Measurements from ENCODE around the gene CHST9.
"Not testable (repeated sequence)": the region's sequence is repeated elsewhere in the genome, so short reads cannot be mapped to it uniquely, and the experiment has no call there.

CHST9 gene

GRCh38 chr18:26976206-26976605 is 208.9 kb downstream of the CHST9 start:
- Histone ChIP-seq H3K4me3 (ENCODE audit: low read depth, low read length) (no peak overlapping the region), H3K27ac (ENCODE audit: low read depth, low read length) (no peak overlapping the region), H3K36me3 (ENCODE audit: insufficient read depth, low read length) (no peaks in the 10 kb centered on the region), H3K79me2 (ENCODE audit: control insufficient read depth, insufficient read depth, low read length, unreplicated experiment) (no peaks in the 10 kb centered on the region), H2AFZ (ENCODE audit: low read length, unreplicated experiment) (no peak overlapping the region), H3K27me3 (ENCODE audit: insufficient read depth, low read length) (no peaks in the 10 kb centered on the region), H3K4me1 (ENCODE audit: control insufficient read depth, insufficient read depth, low read length, unreplicated experiment) (no peaks in the 10 kb centered on the region)

- not testable (repeated sequence) for H3K27ac ChIP-seq (ENCODE audit: low read depth, low read length); H2AFZ ChIP-seq (ENCODE audit: low read length, unreplicated experiment); H3K4me3 ChIP-seq (ENCODE audit: low read depth, low read length); H3K79me2 ChIP-seq (ENCODE audit: control insufficient read depth, insufficient read depth, low read length, unreplicated experiment); H3K36me3 ChIP-seq (ENCODE audit: insufficient read depth, low read length); H3K27me3 ChIP-seq (ENCODE audit: insufficient read depth, low read length); H3K4me1 ChIP-seq (ENCODE audit: control insufficient read depth, insufficient read depth, low read length, unreplicated experiment)
Observed at GRCh38 chr18:26972549-26972948, 212.6 kb downstream of the CHST9 start.

- Histone ChIP-seq H3K27ac (ENCODE audit: low read depth, low read length) (no peak overlapping the region), H3K4me1 (ENCODE audit: control insufficient read depth, insufficient read depth, low read length, unreplicated experiment) (no peaks in the 10 kb centered on the region), H3K36me3 (ENCODE audit: insufficient read depth, low read length) (no peaks in the 10 kb centered on the region), H3K79me2 (ENCODE audit: control insufficient read depth, insufficient read depth, low read length, unreplicated experiment) (no peaks in the 10 kb centered on the region), H3K4me3 (ENCODE audit: low read depth, low read length) (no peak overlapping the region), H3K27me3 (ENCODE audit: insufficient read depth, low read length) (no peaks in the 10 kb centered on the region), H2AFZ (ENCODE audit: low read length, unreplicated experiment) (no peak overlapping the region)
Observed at GRCh38 chr18:26971409-26971808, 213.7 kb downstream of the CHST9 start.

- no peaks in the 10 kb centered on the region for H3K27me3 ChIP-seq (ENCODE audit: insufficient read depth, low read length)
- no peak overlapping the region for H3K27ac ChIP-seq (ENCODE audit: low read depth, low read length)
- H3K4me3 ChIP-seq (ENCODE audit: low read depth, low read length): no peak overlapping the region
- H2AFZ ChIP-seq (ENCODE audit: low read length, unreplicated experiment): no peak overlapping the region
- H3K36me3 ChIP-seq (ENCODE audit: insufficient read depth, low read length): no peaks in the 10 kb centered on the region
- no peaks in the 10 kb centered on the region for H3K79me2 ChIP-seq (ENCODE audit: control insufficient read depth, insufficient read depth, low read length, unreplicated experiment)
- no peaks in the 10 kb centered on the region for H3K4me1 ChIP-seq (ENCODE audit: control insufficient read depth, insufficient read depth, low read length, unreplicated experiment)
Observed at GRCh38 chr18:26970637-26971036, 214.5 kb downstream of the CHST9 start.

- no peaks in the 10 kb centered on the region for H3K79me2 ChIP-seq (ENCODE audit: control insufficient read depth, insufficient read depth, low read length, unreplicated experiment)
- H3K4me3 ChIP-seq (ENCODE audit: low read depth, low read length): no peak overlapping the region
- H3K27me3 ChIP-seq (ENCODE audit: insufficient read depth, low read length): no peaks in the 10 kb centered on the region
- H2AFZ ChIP-seq (ENCODE audit: low read length, unreplicated experiment): no peak overlapping the region
- H3K27ac ChIP-seq (ENCODE audit: low read depth, low read length): no peak overlapping the region
- H3K4me1 ChIP-seq (ENCODE audit: control insufficient read depth, insufficient read depth, low read length, unreplicated experiment): no peaks in the 10 kb centered on the region
- no peaks in the 10 kb centered on the region for H3K36me3 ChIP-seq (ENCODE audit: insufficient read depth, low read length)
Observed at GRCh38 chr18:26965206-26965605, 219.9 kb downstream of the CHST9 start.

GRCh38 chr18:26963292-26963691 is 221.8 kb downstream of the CHST9 start:
- H3K79me2 ChIP-seq (ENCODE audit: control insufficient read depth, insufficient read depth, low read length, unreplicated experiment): no peaks in the 10 kb centered on the region
- H3K36me3 ChIP-seq (ENCODE audit: insufficient read depth, low read length): no peaks in the 10 kb centered on the region
- H3K27me3 ChIP-seq (ENCODE audit: insufficient read depth, low read length): no peaks in the 10 kb centered on the region
- no peak overlapping the region for H3K27ac ChIP-seq (ENCODE audit: low read depth, low read length)
- no peak overlapping the region for H2AFZ ChIP-seq (ENCODE audit: low read length, unreplicated experiment)
- no peaks in the 10 kb centered on the region for H3K4me1 ChIP-seq (ENCODE audit: control insufficient read depth, insufficient read depth, low read length, unreplicated experiment)
- no peak overlapping the region for H3K4me3 ChIP-seq (ENCODE audit: low read depth, low read length)

GRCh38 chr18:26961839-26962238 is 223.3 kb downstream of the CHST9 start:
- Histone ChIP-seq H3K4me3 (ENCODE audit: low read depth, low read length) (no peak overlapping the region), H2AFZ (ENCODE audit: low read length, unreplicated experiment) (no peak overlapping the region), H3K79me2 (ENCODE audit: control insufficient read depth, insufficient read depth, low read length, unreplicated experiment) (no peaks in the 10 kb centered on the region), H3K27me3 (ENCODE audit: insufficient read depth, low read length) (no peaks in the 10 kb centered on the region), H3K36me3 (ENCODE audit: insufficient read depth, low read length) (no peaks in the 10 kb centered on the region), H3K27ac (ENCODE audit: low read depth, low read length) (no peak overlapping the region), H3K4me1 (ENCODE audit: control insufficient read depth, insufficient read depth, low read length, unreplicated experiment) (no peaks in the 10 kb centered on the region)

GRCh38 chr18:26960911-26961310 is 224.2 kb downstream of the CHST9 start:
- no peaks in the 10 kb centered on the region for H3K27me3 ChIP-seq (ENCODE audit: insufficient read depth, low read length)
- H3K79me2 ChIP-seq (ENCODE audit: control insufficient read depth, insufficient read depth, low read length, unreplicated experiment): no peaks in the 10 kb centered on the region
- H3K36me3 ChIP-seq (ENCODE audit: insufficient read depth, low read length): no peaks in the 10 kb centered on the region

GRCh38 chr18:26956863-26957262 is 228.2 kb downstream of the CHST9 start:
- Histone ChIP-seq H3K79me2 (ENCODE audit: control insufficient read depth, insufficient read depth, low read length, unreplicated experiment) (no peaks in the 10 kb centered on the region), H2AFZ (ENCODE audit: low read length, unreplicated experiment) (no peak overlapping the region), H3K4me1 (ENCODE audit: control insufficient read depth, insufficient read depth, low read length, unreplicated experiment) (no peaks in the 10 kb centered on the region), H3K4me3 (ENCODE audit: low read depth, low read length) (no peak overlapping the region), H3K27ac (ENCODE audit: low read depth, low read length) (no peak overlapping the region), H3K36me3 (ENCODE audit: insufficient read depth, low read length) (no peaks in the 10 kb centered on the region), H3K27me3 (ENCODE audit: insufficient read depth, low read length) (no peaks in the 10 kb centered on the region)

More at GRCh38 chr18:26960911-26961310, 224.2 kb downstream of the CHST9 start:
- Histone ChIP-seq H3K27ac (ENCODE audit: low read depth, low read length) (no peak overlapping the region), H3K4me3 (ENCODE audit: low read depth, low read length) (no peak overlapping the region), H3K4me1 (ENCODE audit: control insufficient read depth, insufficient read depth, low read length, unreplicated experiment) (no peaks in the 10 kb centered on the region), H2AFZ (ENCODE audit: low read length, unreplicated experiment) (no peak overlapping the region)

- Histone ChIP-seq H3K27ac (ENCODE audit: low read depth, low read length) (no peak overlapping the region), H3K36me3 (ENCODE audit: insufficient read depth, low read length) (no peaks in the 10 kb centered on the region), H3K4me1 (ENCODE audit: control insufficient read depth, insufficient read depth, low read length, unreplicated experiment) (no peaks in the 10 kb centered on the region), H3K79me2 (ENCODE audit: control insufficient read depth, insufficient read depth, low read length, unreplicated experiment) (no peaks in the 10 kb centered on the region), H3K4me3 (ENCODE audit: low read depth, low read length) (no peak overlapping the region), H3K27me3 (ENCODE audit: insufficient read depth, low read length) (no peaks in the 10 kb centered on the region), H2AFZ (ENCODE audit: low read length, unreplicated experiment) (no peak overlapping the region)
Observed at GRCh38 chr18:26948703-26949102, 236.4 kb downstream of the CHST9 start.

- H3K4me3 ChIP-seq (ENCODE audit: low read depth, low read length): no peak overlapping the region
- no peak overlapping the region for H2AFZ ChIP-seq (ENCODE audit: low read length, unreplicated experiment)
- no peak overlapping the region for H3K27ac ChIP-seq (ENCODE audit: low read depth, low read length)
- H3K27me3 ChIP-seq (ENCODE audit: insufficient read depth, low read length): no peaks in the 10 kb centered on the region
- H3K79me2 ChIP-seq (ENCODE audit: control insufficient read depth, insufficient read depth, low read length, unreplicated experiment): no peaks in the 10 kb centered on the region
- H3K36me3 ChIP-seq (ENCODE audit: insufficient read depth, low read length): no peaks in the 10 kb centered on the region
- no peaks in the 10 kb centered on the region for H3K4me1 ChIP-seq (ENCODE audit: control insufficient read depth, insufficient read depth, low read length, unreplicated experiment)
Observed at GRCh38 chr18:26943906-26944305, 241.2 kb downstream of the CHST9 start.
